HEK293 (cell line): Measurements from ENCODE around the gene COL4A3.

Experiments
- KLF10 ChIP-seq: fragments of 450-650 bp; IDR thresholded peaks from 2 replicates; pipeline ENCODE4 v1.5.1; 2018; ENCODE audit warnings: missing biosample characterization, mild to moderate bottlenecking, missing genetic modification characterization
- SP2 ChIP-seq: fragments of 450-650 bp; formaldehyde crosslinking; IDR thresholded peaks from 2 replicates; pipeline ENCODE4 v1.5.1; 2016; ENCODE audit warnings: missing biosample characterization, missing genetic modification characterization
- ZBTB48 ChIP-seq: fragments of 450-650 bp; formaldehyde crosslinking; IDR thresholded peaks from 2 replicates; pipeline ENCODE4 v1.5.1; 2016; ENCODE audit warnings: missing biosample characterization, missing genetic modification characterization
- ZBTB8A ChIP-seq: fragments of 450-650 bp; formaldehyde crosslinking; IDR thresholded peaks from 2 replicates; pipeline ENCODE4 v1.5.1; 2016; ENCODE audit warnings: missing biosample characterization, missing genetic modification characterization
- ZNF354C ChIP-seq: fragments of 450-650 bp; formaldehyde crosslinking; IDR thresholded peaks from 2 replicates; pipeline ENCODE4 v1.5.1; 2016; ENCODE audit warnings: missing biosample characterization, missing genetic modification characterization, low read depth, borderline replicate concordance
- ZNF623 ChIP-seq: fragments of 450-650 bp; formaldehyde crosslinking; IDR thresholded peaks from 2 replicates; pipeline ENCODE4 v1.5.1; 2016; ENCODE audit warnings: missing biosample characterization, missing genetic modification characterization
- TF ChIP-seq, protein P1 (sequence below): fragments of 450-650 bp; formaldehyde crosslinking; IDR thresholded peaks from 2 replicates; pipeline ENCODE4 v1.5.1; 2016; ENCODE audit warnings: missing biosample characterization, missing genetic modification characterization

DNA sequence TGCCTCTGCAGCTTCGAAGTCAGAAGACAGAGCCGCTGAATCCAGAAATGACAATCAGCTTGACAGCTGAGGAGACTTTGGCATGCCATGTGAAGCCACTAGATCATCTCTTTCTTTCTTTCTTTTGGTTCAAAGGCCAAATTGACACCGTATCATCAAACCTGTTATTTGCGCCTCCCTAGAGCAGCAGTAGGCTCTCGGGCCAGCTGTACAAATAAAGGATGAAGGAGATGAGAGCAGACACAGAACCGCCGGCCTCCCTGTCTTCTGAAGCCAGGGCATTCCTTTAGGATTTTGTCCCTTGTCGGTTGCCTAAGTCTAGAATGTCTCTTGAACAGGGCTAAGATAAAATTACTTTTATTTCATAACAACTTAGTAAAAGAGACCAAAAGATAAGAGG lies 37.2 kb upstream of the COL4A3 start:
- TF ChIP-seq, protein P1, sequence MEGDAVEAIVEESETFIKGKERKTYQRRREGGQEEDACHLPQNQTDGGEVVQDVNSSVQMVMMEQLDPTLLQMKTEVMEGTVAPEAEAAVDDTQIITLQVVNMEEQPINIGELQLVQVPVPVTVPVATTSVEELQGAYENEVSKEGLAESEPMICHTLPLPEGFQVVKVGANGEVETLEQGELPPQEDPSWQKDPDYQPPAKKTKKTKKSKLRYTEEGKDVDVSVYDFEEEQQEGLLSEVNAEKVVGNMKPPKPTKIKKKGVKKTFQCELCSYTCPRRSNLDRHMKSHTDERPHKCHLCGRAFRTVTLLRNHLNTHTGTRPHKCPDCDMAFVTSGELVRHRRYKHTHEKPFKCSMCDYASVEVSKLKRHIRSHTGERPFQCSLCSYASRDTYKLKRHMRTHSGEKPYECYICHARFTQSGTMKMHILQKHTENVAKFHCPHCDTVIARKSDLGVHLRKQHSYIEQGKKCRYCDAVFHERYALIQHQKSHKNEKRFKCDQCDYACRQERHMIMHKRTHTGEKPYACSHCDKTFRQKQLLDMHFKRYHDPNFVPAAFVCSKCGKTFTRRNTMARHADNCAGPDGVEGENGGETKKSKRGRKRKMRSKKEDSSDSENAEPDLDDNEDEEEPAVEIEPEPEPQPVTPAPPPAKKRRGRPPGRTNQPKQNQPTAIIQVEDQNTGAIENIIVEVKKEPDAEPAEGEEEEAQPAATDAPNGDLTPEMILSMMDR (tag by site-specific recombination): no peak
- TF ChIP-seq ZNF623 (no peak), KLF10 (tag by site-specific recombination) (no peak), ZBTB8A (tag by site-specific recombination) (no peak), ZNF354C (no peak), SP2 (tag by site-specific recombination) (no peak), ZBTB48 (tag by site-specific recombination) (no peak)
